Measurements from ENCODE around the gene PLEKHG5.

PLEKHG5 gene

DNA sequence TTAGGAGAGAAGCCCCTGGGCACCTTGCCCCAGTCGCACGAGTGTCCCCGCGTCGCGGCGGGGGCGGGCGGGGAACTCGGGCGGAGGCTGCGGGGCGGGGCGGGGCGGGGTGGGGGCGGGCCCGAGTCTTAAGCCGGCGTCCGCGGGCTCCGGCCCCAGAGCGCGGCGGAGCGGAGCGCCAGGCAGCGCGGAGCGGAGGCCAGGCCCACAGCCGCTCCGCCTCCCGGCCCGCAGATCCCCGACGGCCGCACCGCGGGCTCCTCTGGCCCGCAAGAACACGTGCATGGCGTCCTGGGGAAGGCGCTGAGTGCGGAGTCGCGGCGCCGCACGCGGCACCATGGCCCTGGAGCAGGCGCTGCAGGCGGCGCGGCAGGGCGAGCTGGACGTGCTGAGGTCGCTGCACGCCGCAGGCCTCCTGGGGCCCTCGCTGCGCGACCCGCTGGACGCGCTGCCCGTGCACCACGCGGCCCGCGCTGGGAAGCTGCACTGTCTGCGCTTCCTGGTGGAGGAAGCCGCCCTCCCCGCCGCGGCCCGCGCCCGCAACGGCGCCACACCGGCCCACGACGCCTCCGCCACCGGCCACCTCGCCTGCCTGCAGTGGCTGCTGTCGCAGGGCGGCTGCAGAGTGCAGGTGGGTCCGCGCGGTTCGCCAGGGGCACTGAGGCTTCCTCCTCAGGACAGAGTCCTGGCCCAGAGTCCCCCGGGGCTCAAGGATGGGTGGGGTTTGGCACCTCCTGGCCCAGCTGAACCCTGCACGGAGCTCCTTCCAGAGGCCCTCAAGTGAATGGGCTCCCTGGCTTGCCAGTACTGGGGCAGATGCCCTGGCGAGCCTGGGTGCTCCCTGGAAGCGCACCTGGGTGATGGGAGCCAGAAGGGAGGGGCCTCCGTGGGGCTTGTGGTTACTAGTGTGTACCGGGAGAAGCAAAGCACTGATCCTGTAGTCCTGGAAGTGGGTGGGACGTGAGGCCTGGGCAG is 66.6 kb downstream of the PLEKHG5 start, which contains the start of gene ESPN:
ESPN (plus strand) TSS at position 158 of the 975 bp plus-strand sequence; CDS start at position 338, 180 bp downstream.
- DNase-seq (ENCODE audit: low spot score): no peak

DNA sequence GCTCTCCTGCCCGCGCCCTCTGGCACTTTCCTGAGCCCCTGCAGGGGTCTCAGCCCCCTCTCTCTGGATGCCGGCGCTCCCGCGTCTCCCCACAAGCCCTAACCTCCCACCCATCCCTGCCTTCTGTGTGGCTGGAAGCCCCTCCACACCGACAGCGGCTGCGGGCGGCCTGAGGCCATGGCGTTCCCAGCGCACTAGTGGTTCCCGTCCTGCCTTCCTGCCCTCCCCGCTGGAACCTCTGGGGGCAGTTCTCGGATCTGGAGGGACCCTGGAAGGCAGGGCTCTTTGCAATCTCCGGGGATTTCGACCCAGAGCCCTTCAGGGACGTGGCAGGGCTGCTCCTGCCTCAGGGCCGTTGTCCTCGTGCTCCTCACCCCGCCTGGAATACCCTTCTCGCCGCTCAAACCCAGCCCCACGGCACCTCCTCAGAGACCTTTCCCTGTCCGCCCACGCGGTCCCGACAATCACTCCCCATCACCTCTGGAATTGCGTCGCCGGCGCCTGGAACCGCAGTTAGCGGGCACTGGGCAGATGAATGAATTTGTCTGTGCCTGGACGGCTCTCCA is 67.4 kb downstream of the PLEKHG5 start:
- DNase-seq (ENCODE audit: low spot score): no peak

GRCh38 chr1:6423321-6423999 is 68.0 kb downstream of the PLEKHG5 start:
- no peak for DNase-seq (ENCODE audit: low spot score)

GRCh38 chr1:6421266-6421665 is 70.2 kb downstream of the PLEKHG5 start:
- DNase-seq (ENCODE audit: low spot score): no peak

DNA sequence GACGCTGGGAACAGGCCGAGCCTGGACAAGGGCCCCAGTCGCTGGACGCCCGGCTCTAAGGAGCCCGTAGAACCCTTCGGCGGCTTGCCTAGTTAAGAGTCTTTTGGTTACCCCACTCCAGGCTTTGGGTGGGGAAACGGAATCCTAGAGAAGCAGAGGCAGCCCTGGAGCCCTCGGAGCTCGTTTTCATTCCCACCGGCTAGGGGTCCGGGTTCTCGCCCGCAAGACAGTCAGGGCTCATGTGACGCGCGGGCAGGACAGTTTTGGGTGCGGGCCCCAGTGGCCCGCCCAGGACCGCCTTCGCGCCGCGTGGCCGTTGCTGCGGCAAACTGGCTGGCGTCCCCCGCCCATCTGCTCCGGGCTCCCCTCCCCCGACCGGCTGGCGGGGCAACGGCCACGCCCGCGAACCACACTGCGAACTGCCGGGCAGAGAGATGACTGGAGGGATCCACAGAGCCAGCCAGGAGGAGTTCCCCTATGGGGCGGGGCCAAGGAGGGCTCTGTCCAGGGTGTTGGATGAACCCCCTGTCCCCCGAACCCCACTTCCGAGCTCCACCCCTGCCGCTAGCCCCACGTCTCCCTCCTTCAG is 70.9 kb downstream of the PLEKHG5 start:
- no peak for DNase-seq (ENCODE audit: low spot score)

- DNase-seq (ENCODE audit: low spot score): no peak
Observed at GRCh38 chr1:6419804-6420453, 71.5 kb downstream of the PLEKHG5 start, which contains the start of gene HES2. HES2 (minus strand) TSS chr1:6419919; CDS start chr1:6419820, 99 bp downstream.

DNA sequence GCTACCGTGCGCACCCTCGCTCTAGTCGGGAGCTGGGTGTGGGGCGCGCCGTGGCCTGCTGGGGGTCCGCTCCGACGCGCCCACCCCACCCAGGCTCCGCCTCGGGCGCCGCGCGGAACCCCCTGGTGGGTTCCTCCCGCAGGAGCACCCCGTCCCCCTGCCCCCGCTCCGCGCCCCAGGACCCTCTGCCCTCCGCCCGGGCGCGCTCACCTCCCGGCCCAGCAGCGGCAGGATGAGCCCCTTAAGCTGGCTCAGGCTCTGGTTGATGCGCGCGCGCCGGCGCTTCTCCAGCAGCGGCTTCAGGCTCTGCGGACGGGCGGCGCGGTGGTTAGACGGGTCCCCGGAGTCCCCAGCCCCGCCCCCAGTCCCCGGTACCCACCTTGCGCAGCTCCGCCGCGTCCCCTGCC is 72.1 kb downstream of the PLEKHG5 start:
- DNase-seq (ENCODE audit: low spot score): no peak

DNA sequence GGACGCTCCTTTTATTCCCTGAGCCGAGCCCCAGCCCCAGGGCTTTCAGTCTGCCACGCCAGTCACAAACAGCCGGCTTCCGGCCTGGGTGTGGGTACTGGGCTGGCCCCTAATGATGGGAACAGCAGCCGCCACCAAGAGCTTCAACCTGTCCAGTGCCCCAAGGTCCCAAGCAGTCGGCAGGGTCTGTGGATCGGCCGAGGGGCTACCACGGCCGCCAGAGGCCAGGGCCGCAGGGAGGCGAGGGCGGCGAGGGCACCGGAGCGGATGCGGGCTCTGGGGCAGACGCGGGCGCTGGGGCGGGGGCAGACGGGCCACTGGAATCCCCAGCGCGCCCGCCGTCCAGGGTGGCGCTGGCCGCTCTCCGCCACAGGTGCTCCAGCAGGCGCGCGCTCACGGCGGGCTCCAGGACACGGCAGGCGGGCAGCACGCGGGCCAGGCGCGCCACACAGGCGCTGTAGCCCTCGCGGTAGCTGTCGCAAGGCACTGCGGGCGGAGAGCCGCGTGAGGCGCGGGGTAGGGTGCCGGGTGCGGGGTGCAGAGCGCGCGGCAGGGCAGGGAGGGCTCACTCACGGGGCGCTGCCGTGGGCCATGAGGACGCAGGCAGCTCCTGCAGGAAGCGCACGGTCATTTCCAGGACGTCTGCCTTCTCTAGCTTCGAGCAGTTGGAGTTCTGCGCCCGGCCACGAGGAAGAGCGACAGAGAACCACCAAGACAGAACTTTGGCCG is 72.6 kb downstream of the PLEKHG5 start:
- DNase-seq (ENCODE audit: low spot score): no peak

DNA sequence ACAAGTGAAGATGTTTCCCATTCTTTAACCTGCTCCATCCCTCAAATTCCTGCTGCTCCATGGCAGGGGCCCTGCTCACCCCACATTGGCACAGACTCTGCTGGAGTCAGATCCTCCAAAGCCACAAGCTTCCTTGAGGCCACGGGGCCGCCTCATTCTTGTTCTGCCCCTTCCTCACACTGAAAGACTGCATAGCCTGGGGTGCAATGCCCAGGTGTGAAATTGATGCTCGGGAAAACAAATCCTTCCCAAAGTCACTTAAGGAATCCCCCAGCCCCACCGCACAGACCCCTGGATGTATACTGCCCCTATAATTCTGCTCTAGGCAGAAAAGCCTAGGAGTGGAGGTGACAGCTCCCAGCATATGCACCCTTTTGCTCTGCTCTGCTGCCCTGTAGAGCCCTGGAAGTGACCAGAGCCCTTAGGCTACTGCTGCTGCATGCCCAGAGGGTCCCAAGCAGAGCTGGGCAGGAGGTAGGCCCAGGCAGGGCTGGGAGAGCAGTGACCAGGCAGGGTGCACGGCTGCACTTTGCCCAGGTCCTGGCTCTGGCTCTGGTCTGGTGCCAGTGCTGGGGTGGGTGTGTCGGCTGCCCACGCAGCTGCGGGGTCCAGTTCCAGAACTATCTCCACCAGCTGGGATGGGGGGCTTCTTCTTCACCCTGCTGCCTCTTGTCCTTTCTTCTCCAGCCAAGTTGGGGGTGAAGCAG is 73.4 kb downstream of the PLEKHG5 start:
- DNase-seq (ENCODE audit: low spot score): no peak

Data from hepatic stellate cell (primary cell).